Hepatocyte (in vitro differentiated cells): ENCODE measurements around the gene GRM1. TPM values are rescaled to one million over a fixed set of nuclear protein-coding genes. Genes with fewer than 3 reads are reported as not detected.

Source experiments
- DNase-seq: peaks from one replicate; pipeline ENCODE4 v3.0.0-alpha.2; 2016; ENCODE audit warnings: low spot score
- H2AFZ ChIP-seq: fragments of 200-600 bp; sonication (generic); 2 replicates; pipeline ENCODE4 v1.6.0; 2016; ENCODE audit warnings: antibody characterized with exemption, mild to moderate bottlenecking
- H3K27ac ChIP-seq: fragments of 200-600 bp; sonication (generic); 2 replicates; pipeline ENCODE4 v1.5.1; 2016; ENCODE audit warnings: mild to moderate bottlenecking
- H3K27me3 ChIP-seq: fragments of 200-600 bp; sonication (generic); 2 replicates; pipeline ENCODE4 v1.6.1; 2016
- H3K36me3 ChIP-seq: fragments of 200-600 bp; sonication (generic); replicated peaks from 2 replicates; pipeline ENCODE4 v1.5.1; 2016; ENCODE audit warnings: low read depth; ENCODE audit not compliant: insufficient read depth
- H3K4me1 ChIP-seq: fragments of 200-600 bp; sonication (generic); 2 replicates; pipeline ENCODE4 v1.5.1; 2016; ENCODE audit warnings: mild to moderate bottlenecking, moderate library complexity; ENCODE audit not compliant: insufficient read depth
- H3K4me2 ChIP-seq: fragments of 200-600 bp; sonication (generic); 2 replicates; pipeline ENCODE4 v1.6.0; 2016
- H3K4me3 ChIP-seq: fragments of 200-600 bp; sonication (generic); 2 replicates; pipeline ENCODE4 v1.5.1; 2016; ENCODE audit warnings: mild to moderate bottlenecking
- H3K79me2 ChIP-seq: fragments of 200-600 bp; sonication (generic); 2 replicates; pipeline ENCODE4 v1.6.0; 2017; ENCODE audit warnings: mild to moderate bottlenecking
- H3K9me2 ChIP-seq: fragments of 200-600 bp; sonication (generic); replicated peaks from 2 replicates; pipeline ENCODE4 v1.6.0; 2017; ENCODE audit warnings: mild to moderate bottlenecking; ENCODE audit not compliant: insufficient read depth
- H3K9me3 ChIP-seq: fragments of 200-600 bp; sonication (generic); 2 replicates; pipeline ENCODE4 v1.5.1; 2016; ENCODE audit warnings: low read depth, mild to moderate bottlenecking
- H4K20me1 ChIP-seq: fragments of 200-600 bp; sonication (generic); 2 replicates; pipeline ENCODE4 v1.6.0; 2016; ENCODE audit warnings: mild to moderate bottlenecking; ENCODE audit not compliant: insufficient read depth, poor library complexity, severe bottlenecking
- CTCF ChIP-seq: fragments of 200-600 bp; sonication (generic); IDR thresholded peaks from 2 replicates; pipeline ENCODE4 v1.5.1; 2016; ENCODE audit warnings: antibody characterized with exemption, mild to moderate bottlenecking; ENCODE audit not compliant: poor library complexity
- EZH2 ChIP-seq: fragments of 200-600 bp; sonication (generic); IDR thresholded peaks from 2 replicates; pipeline ENCODE4 v1.6.1; 2016; ENCODE audit warnings: antibody characterized with exemption, mild to moderate bottlenecking, borderline replicate concordance
- EZH2phosphoT487 ChIP-seq: fragments of 200-600 bp; sonication (generic); IDR thresholded peaks from one replicate; pipeline ENCODE4 v1.6.1; 2018; ENCODE audit warnings: antibody characterized with exemption, mild to moderate bottlenecking, low read depth, moderate library complexity; ENCODE audit not compliant: unreplicated experiment, severe bottlenecking
- WGBS: methylation state at CpG from one replicate; pipeline ENCODE4 v1.1.6; 2016; ENCODE audit warnings: low lambda C conversion rate; ENCODE audit errors: missing lambda C conversion rate; 5-methylcytosine and 5-hydroxymethylcytosine counted together
- polyA plus RNA-seq: library from polyadenylated mRNA; unstranded; fragments of >200 nt; fragmentation: Nextera tagmentation; extraction: Ambion mirVana; gene quantifications from 2 replicates; pipeline ENCODE4 v1.2.1, GENCODE V29; 2016
- total RNA-seq: library from RNA; depleted of rRNA; stranded (reverse); fragments of >200 nt; gene quantifications from 2 replicates; pipeline ENCODE4 v1.2.3, GENCODE V29; 2014

GRM1 gene
- total and polyA plus RNA-seq, 2 experiments from 2014 or later = 0.17 TPM; not detected in 1

GRCh38 chr6:146123616-146124015, 94.8 kb downstream of the GRM1 start:
- TF ChIP-seq EZH2phosphoT487 (no peak), EZH2 (no peak), CTCF (no peak)
- Histone ChIP-seq H3K9me3 (no peaks in the 10 kb centered on the region), H3K4me3 (no peak overlapping the region), H3K27ac (no peak overlapping the region), H3K9me2 (no peaks in the 10 kb centered on the region), H3K4me2 (no peak overlapping the region), H3K36me3 (no peaks in the 10 kb centered on the region), H3K27me3 (no peaks in the 10 kb centered on the region), H2AFZ (no peak overlapping the region), H3K79me2 (no peaks in the 10 kb centered on the region), H3K4me1 (no peaks in the 10 kb centered on the region), H4K20me1 (no peaks in the 10 kb centered on the region)
- no peak for DNase-seq
- 88% methylated on average over 4 of the region's 4 CpGs for WGBS

GRCh38 chr6:146127447-146128215, 98.8 kb downstream of the GRM1 start:
- H3K4me3 ChIP-seq = no peak overlapping the region
- TF ChIP-seq EZH2 = no peak
- TF ChIP-seq CTCF = no peak
- no peak for TF ChIP-seq EZH2phosphoT487
- no peaks in the 10 kb centered on the region for H3K36me3 ChIP-seq
- H3K4me1 ChIP-seq = no peaks in the 10 kb centered on the region
- DNase-seq = no peak
- H3K27ac ChIP-seq = no peak overlapping the region
- H2AFZ ChIP-seq = no peak overlapping the region
- no peaks in the 10 kb centered on the region for H3K79me2 ChIP-seq
- WGBS = 89% methylated on average over 2 of the region's 2 CpGs
- H3K4me2 ChIP-seq = no peak overlapping the region
- H3K27me3 ChIP-seq = no peaks in the 10 kb centered on the region
- H3K9me3 ChIP-seq = no peaks in the 10 kb centered on the region
- no peaks in the 10 kb centered on the region for H4K20me1 ChIP-seq
- no peaks in the 10 kb centered on the region for H3K9me2 ChIP-seq

- WGBS = 91% methylated on average over 2 of the region's 2 CpGs
- no peaks in the 10 kb centered on the region for H3K4me1 ChIP-seq
- no peaks in the 10 kb centered on the region for H3K79me2 ChIP-seq
- TF ChIP-seq EZH2phosphoT487 (no peak), CTCF (no peak), EZH2 (no peak)
- H3K9me3 ChIP-seq = no peaks in the 10 kb centered on the region
- H2AFZ ChIP-seq = no peak overlapping the region
- H3K27me3 ChIP-seq = no peaks in the 10 kb centered on the region
- no peaks in the 10 kb centered on the region for H3K36me3 ChIP-seq
- no peaks in the 10 kb centered on the region for H4K20me1 ChIP-seq
- no peak overlapping the region for H3K27ac ChIP-seq
- H3K4me3 ChIP-seq = no peak overlapping the region
- DNase-seq = no peak
- H3K9me2 ChIP-seq = no peaks in the 10 kb centered on the region
- H3K4me2 ChIP-seq = no peak overlapping the region
These were observed 105.0 kb downstream of the GRM1 start for GRCh38 chr6:146133866-146134265.
